Mucosa of descending colon (tissue), 3 donors: ENCODE data around the gene PAK1. TPM values are rescaled to one million over a fixed set of nuclear protein-coding genes. Genes with fewer than 3 reads are reported as not detected.

Source experiments
- ATAC-seq: fragments of 200-7000 bp; cut with Tn5 transposase; one replicate; pipeline ENCODE4 v1.9.1; 2020; ENCODE audit warnings: mild to moderate bottlenecking, moderate library complexity
- DNase-seq, 3 donors: peaks; one replicate each; pipeline ENCODE4 v3.0.0-alpha.2; 2020
- H3K36me3 ChIP-seq: fragments of 200-600 bp; one replicate; pipeline ENCODE4 v1.8.0; 2021; ENCODE audit warnings: low read depth, mild to moderate bottlenecking
- H3K4me1 ChIP-seq: fragments of 200-600 bp; one replicate; pipeline ENCODE4 v1.8.0; 2021; ENCODE audit warnings: low read depth, mild to moderate bottlenecking
- H3K4me3 ChIP-seq: fragments of 200-600 bp; one replicate; pipeline ENCODE4 v1.8.0; 2021; ENCODE audit warnings: mild to moderate bottlenecking
- H3K9me3 ChIP-seq: fragments of 200-600 bp; one replicate; pipeline ENCODE4 v1.8.0; 2021; ENCODE audit warnings: mild to moderate bottlenecking
- intact Hi-C, 2 donors: fragments of 100-400 bp; cut with DNase I in 1 of 2; cut with micrococcal nuclease in 1 of 2; formaldehyde crosslinking; loops; one replicate each; pipeline versions ENCODE4 v1.11.0 to v1.11.1; 2022; cut with DNase I, micrococcal nuclease
- total RNA-seq, 3 donors: library from RNA; stranded (reverse); fragmentation: NEBNext Ultra II Directional in 2 of 3; extraction: Animal tissue kit (Norgen Biotek cat#: 25700) in 2 of 3; gene quantifications; one replicate each; pipeline versions ENCODE4 v1.2.1 to v1.2.4, GENCODE V29; 2021 to 2023
- TF ChIP-seq, protein P1 (sequence below): fragments of 200-600 bp; IDR thresholded peaks from one replicate; pipeline ENCODE4 v1.8.0; 2022; ENCODE audit warnings: antibody characterized with exemption, mild to moderate bottlenecking
- donor health status: DM: no; HTN: no; CAD: no; lungs with moderate emphysema.
- donor health status: DM: no; HTN: no; CAD: no.
- donor health status: DM: no; HTN: yes; CAD: no.

PAK1 gene
- total RNA-seq, 3 donors from 2014 or later: 73.5 to 125 (median 116) TPM

DNA sequence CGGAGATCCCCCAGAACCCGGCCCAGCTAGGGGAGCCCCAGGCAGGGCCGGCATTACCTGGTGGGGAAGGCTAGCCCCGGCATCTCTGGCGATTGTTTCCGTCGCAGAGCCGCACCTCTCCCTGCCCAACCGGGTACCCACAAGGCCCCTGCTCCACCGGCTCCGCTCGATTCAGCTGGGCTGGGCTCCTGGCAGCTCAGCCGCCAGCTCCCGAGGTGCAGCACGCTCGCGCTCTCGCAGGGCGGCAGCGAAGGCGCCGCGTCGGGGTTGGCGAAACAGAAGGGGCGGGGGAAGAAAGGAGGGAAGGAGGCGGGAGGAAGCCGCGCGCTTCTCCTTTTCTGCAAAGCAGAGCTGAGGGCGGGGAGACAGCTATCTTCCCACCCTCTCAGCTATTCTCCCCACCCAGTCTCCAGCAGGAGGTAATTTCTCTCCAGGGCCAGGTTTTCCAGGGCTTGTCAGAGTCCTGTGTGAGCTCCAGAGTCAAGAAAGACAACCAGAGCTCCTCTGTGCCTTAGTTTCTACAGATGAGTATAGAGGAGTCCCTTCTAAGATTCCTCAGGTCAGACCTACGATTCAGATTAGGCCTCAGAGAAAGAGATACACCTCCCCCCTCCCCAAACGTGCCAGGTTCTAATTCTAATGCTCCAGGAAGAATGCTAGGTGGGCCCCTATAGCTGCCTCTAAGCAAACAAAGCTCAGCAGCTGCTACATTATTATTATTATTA is 62.0 kb downstream of the PAK1 start:
- Histone ChIP-seq H3K4me3 (peak overlapping the region; percentile 10), H3K36me3 (no peaks in the 10 kb centered on the region), H3K4me1 (peaks cover 39% of the 10 kb centered on the region), H3K9me3 (no peaks in the 10 kb centered on the region)
- DNase-seq: peak; percentile 91 to 94 (median 93)
- intact Hi-C loops: no loop called here
- ATAC-seq: peak; percentile 95
- TF ChIP-seq, protein P1, sequence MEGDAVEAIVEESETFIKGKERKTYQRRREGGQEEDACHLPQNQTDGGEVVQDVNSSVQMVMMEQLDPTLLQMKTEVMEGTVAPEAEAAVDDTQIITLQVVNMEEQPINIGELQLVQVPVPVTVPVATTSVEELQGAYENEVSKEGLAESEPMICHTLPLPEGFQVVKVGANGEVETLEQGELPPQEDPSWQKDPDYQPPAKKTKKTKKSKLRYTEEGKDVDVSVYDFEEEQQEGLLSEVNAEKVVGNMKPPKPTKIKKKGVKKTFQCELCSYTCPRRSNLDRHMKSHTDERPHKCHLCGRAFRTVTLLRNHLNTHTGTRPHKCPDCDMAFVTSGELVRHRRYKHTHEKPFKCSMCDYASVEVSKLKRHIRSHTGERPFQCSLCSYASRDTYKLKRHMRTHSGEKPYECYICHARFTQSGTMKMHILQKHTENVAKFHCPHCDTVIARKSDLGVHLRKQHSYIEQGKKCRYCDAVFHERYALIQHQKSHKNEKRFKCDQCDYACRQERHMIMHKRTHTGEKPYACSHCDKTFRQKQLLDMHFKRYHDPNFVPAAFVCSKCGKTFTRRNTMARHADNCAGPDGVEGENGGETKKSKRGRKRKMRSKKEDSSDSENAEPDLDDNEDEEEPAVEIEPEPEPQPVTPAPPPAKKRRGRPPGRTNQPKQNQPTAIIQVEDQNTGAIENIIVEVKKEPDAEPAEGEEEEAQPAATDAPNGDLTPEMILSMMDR: no peak

DNA sequence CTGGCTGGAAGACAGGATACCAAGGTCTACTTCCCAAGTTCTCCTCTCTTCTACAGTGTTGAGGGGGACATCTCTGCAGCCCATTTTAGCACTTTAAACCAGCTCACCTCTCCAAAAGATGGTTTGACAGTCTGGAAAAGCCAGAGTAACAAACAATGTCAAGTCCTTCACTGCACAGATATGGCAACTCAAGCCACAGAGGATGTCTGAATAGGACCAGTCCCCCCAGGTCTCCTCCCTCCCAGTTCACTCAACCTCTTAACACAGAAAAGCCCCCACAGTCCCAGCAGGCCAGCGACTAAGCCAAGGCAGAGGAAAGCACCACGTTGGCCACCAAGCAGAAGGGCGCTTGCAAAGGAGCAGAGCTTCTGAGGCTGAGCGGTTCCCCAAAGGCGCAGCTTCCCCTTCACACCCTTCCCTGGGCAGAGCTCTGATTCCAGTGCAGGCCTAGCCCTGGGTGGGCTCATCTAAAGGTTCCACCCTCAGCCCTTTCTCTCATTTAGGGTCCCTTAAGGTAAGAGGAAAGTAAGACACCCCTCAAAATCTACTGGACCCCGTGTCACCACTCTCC is 62.7 kb downstream of the PAK1 start:
- Histone ChIP-seq H3K4me1 (peaks cover 41% of the 10 kb centered on the region), H3K36me3 (no peaks in the 10 kb centered on the region), H3K9me3 (no peaks in the 10 kb centered on the region), H3K4me3 (peak overlapping the region; percentile 10)
- ATAC-seq (peak; percentile 39), DNase-seq (peak; percentile 34 to 60 (median 59))
- intact Hi-C loops: no loop called here
- TF ChIP-seq, protein P1: no peak

DNA sequence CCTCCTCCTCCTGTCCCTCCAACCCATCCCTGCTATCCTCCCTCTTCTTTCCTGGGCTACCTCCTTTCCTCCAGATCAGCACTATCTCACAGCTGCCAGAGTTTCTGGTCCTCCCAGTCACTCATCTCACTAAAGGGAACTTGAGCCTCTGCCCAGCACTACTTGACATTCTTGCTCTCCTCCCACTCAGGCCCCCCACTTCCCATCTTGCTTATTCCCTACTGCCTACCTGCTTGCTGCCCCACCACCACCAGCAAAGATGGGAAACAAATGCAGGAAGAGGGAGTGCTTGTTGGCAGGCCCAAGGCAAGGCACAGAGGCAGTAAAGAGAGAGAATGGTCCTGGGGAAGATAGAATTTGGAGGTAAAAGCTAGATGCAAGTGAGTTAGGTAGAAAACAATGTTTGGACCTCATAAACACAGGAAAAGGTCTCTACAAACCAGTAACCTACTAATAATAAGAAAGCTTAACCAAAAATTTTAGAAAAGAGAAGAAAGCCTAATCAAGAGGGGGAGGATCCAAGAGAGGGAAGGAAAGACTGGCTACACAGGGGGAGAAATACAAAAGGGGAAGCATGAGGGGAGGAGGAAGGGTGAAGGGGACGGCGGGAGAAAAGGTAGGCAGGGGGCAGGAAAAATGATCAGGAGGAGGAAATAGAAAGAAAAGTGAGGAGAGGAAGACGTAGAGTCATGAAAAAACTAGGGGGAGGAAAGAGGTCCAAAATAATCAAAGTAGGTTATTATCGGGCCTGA is 63.6 kb downstream of the PAK1 start:
- Histone ChIP-seq H3K9me3 (no peaks in the 10 kb centered on the region), H3K36me3 (no peaks in the 10 kb centered on the region), H3K4me3 (no peak overlapping the region), H3K4me1 (peaks cover 42% of the 10 kb centered on the region)
- intact Hi-C loops: no loop called here
- ATAC-seq (no peak), DNase-seq (no peak)
- TF ChIP-seq, protein P1: no peak

DNA sequence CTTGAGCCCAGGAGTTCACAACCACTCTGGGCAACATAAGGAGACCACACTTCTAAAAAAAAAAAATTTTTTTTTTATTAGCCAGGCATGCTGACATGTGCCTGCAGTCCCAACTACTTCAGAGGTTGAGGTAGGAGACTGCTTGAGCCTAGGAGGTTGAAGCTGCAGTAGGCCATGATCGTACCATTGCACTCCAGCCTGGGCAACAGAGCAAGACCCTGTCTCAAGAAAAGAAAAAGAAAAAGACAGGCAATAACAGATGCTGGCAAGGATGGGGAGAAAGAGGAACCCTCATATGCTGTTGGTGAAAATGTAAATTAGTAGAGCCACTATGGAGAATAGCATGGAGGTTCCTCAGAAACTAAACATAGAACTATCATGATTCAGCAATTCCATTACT is 64.8 kb downstream of the PAK1 start:
- H3K4me1 ChIP-seq: peaks cover 44% of the 10 kb centered on the region
- DNase-seq: no peak
- H3K36me3 ChIP-seq: no peaks in the 10 kb centered on the region
- intact Hi-C loops: no loop called here
- H3K9me3 ChIP-seq: no peaks in the 10 kb centered on the region
- TF ChIP-seq, protein P1: no peak
- H3K4me3 ChIP-seq: no peak overlapping the region
- ATAC-seq: no peak

DNA sequence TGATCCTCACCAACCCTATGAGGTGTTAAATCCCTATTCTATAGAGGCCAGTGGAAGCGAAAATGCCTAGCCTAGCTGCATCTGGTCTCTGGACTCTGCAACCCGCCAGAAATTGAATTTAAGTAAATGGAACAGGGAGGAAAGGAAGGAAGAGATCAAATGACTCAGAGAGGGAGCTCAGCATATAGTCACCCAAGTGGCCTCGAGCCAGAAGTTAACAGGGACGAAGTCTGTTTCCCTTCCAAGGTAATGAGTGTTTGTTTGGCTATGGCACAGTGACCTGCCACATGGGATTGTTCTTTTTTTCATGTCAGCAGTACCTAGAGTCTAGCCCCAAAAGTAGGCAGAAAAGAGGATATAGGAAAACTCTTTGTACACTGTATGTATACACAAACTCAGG is 66.3 kb downstream of the PAK1 start:
- no peak overlapping the region for H3K4me3 ChIP-seq
- DNase-seq (peak in 2 of 3 donors; percentile 47 to 85), ATAC-seq (peak; percentile 81)
- intact Hi-C loops: no loop called here
- H3K9me3 ChIP-seq: no peaks in the 10 kb centered on the region
- no peaks in the 10 kb centered on the region for H3K36me3 ChIP-seq
- TF ChIP-seq, protein P1: peak; percentile 0
- H3K4me1 ChIP-seq: peaks cover 39% of the 10 kb centered on the region
